ENCODE data around the gene ODAD4. TPM values are rescaled to one million over a fixed set of nuclear protein-coding genes. Genes with fewer than 3 reads are reported as not detected.

The ODAD4 gene
- total RNA-seq, 1 experiment from 2014 or later: 0.15 TPM

GRCh38 chr17:41907633-41908539 is 22.5 kb upstream of the ODAD4 start:
- ATAC-seq (no peak), DNase-seq (no peak)
- H3K79me2 ChIP-seq (ENCODE audit: low read length): peaks cover 18% of the 10 kb centered on the region
- H3K27me3 ChIP-seq (ENCODE audit: low read length): no peaks in the 10 kb centered on the region
- H3K36me3 ChIP-seq (ENCODE audit: low read depth, low read length): peaks cover 46% of the 10 kb centered on the region
- peaks cover 7% of the 10 kb centered on the region for H3F3A ChIP-seq (ENCODE audit: low read length, unreplicated experiment)
- H2AFZ ChIP-seq (ENCODE audit: low read length): no peak overlapping the region
- H3K4me2 ChIP-seq (ENCODE audit: low read length): no peak overlapping the region
- TF ChIP-seq EZH2 (IDR thresholded peaks at IDR 0.05; ENCODE audit: low read length, unreplicated experiment) (no peak), CTCF (conservative IDR thresholded peaks at IDR 0.05; ENCODE audit: low read depth, low read length) (no peak), EZH2phosphoT487 (IDR thresholded peaks at IDR 0.05; ENCODE audit: borderline replicate concordance, low read length) (no peak)
- intact Hi-C loops (cut with micrococcal nuclease): no loop called here
- H3K4me1 ChIP-seq (ENCODE audit: insufficient read depth, low read length): peaks cover 30% of the 10 kb centered on the region
- no peak overlapping the region for H3K4me3 ChIP-seq (ENCODE audit: low read length)
- no peak overlapping the region for H3K27ac ChIP-seq (ENCODE audit: low read length)
- no peaks in the 10 kb centered on the region for H3K9me3 ChIP-seq (ENCODE audit: low read length)
- POLR2A ChIA-PET (ENCODE audit: unreplicated experiment): no interaction called here
- no TSS peak for BruUV-seq (replicated peaks)
- no peaks in the 10 kb centered on the region for H3K9me2 ChIP-seq (replicated peaks; ENCODE audit: low read length)
- H4K20me1 ChIP-seq (ENCODE audit: low read length): peaks cover 7% of the 10 kb centered on the region; the same call in 1 of the 2 replicates
- CTCF ChIA-PET: interaction anchor here (0.6 kb wide), 1 partner anchor 107 kb away, joined by 8 read pairs; no protein-coding TSS in a partner anchor
- no peak overlapping the region for H3K9ac ChIP-seq (ENCODE audit: low read length)

DNA sequence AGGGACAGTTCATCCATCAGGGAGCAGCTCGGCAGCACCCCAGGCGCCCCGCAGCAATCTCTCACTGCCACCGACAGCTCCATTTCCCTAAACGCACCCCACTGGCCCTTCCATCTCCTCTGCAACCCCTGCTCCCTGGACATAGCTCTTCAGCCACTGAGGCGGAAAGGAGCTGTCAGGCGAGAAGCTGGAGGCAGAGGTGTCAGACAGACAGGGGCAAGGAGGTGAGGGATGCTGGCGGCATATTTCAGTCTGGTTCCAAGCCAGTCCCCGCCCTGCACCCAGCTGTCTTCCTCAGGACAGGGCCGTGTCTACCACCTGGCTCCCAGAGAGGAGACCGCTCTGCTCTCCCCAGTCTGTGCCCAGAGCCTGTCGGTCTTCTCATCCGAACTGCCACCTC is 21.3 kb upstream of the ODAD4 start:
- no peak overlapping the region for H3K9ac ChIP-seq (ENCODE audit: low read length)
- H3K4me3 ChIP-seq (ENCODE audit: low read length): no peak overlapping the region
- H3K27me3 ChIP-seq (ENCODE audit: low read length): no peaks in the 10 kb centered on the region
- H3K4me2 ChIP-seq (ENCODE audit: low read length): no peak overlapping the region
- ChIA-PET CTCF (no interaction called here), POLR2A (ENCODE audit: unreplicated experiment) (interaction anchor here (0.6 kb wide), 1 partner anchor 15 kb away, joined by 3 read pairs; no protein-coding TSS in a partner anchor)
- no peaks in the 10 kb centered on the region for H3K9me3 ChIP-seq (ENCODE audit: low read length)
- DNase-seq (no peak), ATAC-seq (no peak)
- intact Hi-C loops (cut with micrococcal nuclease): no loop called here
- no peak overlapping the region for H2AFZ ChIP-seq (ENCODE audit: low read length)
- TF ChIP-seq EZH2 (IDR thresholded peaks at IDR 0.05; ENCODE audit: low read length, unreplicated experiment) (no peak), EZH2phosphoT487 (IDR thresholded peaks at IDR 0.05; ENCODE audit: borderline replicate concordance, low read length) (no peak), CTCF (conservative IDR thresholded peaks at IDR 0.05; ENCODE audit: low read depth, low read length) (no peak)
- H3K4me1 ChIP-seq (ENCODE audit: insufficient read depth, low read length): peaks cover 30% of the 10 kb centered on the region
- peaks cover 30% of the 10 kb centered on the region for H3K79me2 ChIP-seq (ENCODE audit: low read length)
- peaks cover 47% of the 10 kb centered on the region for H3K36me3 ChIP-seq (ENCODE audit: low read depth, low read length)
- H3F3A ChIP-seq (ENCODE audit: low read length, unreplicated experiment): peaks cover 7% of the 10 kb centered on the region
- H3K27ac ChIP-seq (ENCODE audit: low read length): no peak overlapping the region
- H4K20me1 ChIP-seq (ENCODE audit: low read length): peaks cover 12% of the 10 kb centered on the region; the same call in 1 of the 2 replicates
- BruUV-seq (replicated peaks): no TSS peak
- no peaks in the 10 kb centered on the region for H3K9me2 ChIP-seq (replicated peaks; ENCODE audit: low read length)
